NCI-H345 treated with DMSO at 0.1 percent for 48 hours (cell line): ENCODE results near the gene HIVEP3.
A peak's percentile ranks its signal among the peaks of the same experiment; 100 is the strongest.

ENCODE experiments used
- DNase-seq: peaks from one replicate; lab custom pipeline; 2025; ENCODE audit not compliant: unreplicated experiment; lab: John Stamatoyannopoulos, UW

HIVEP3 gene

GRCh38 chr1:41735631-41736260 lies 183.0 kb downstream of the HIVEP3 start:
- peak; percentile 51 for DNase-seq

DNA sequence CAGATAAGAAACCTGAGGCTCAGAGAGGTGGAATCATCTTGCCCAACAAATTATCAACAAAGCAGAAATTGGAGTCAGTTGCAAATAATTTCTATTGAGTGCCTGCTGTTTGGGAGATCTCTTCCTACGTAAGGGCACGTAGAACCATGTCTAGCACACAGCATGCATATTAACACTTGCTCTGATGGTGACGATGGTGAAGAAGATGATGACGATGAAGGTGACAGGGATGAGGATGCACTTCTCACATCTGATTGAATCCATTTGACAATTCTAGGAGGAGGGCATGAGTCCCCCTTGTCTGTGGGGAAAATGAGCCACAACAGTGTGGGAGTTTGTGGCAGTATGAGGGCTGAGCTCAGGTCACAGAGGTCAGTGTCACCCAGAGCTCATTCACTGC lies 183.6 kb downstream of the HIVEP3 start:
- no peak for DNase-seq

DNA sequence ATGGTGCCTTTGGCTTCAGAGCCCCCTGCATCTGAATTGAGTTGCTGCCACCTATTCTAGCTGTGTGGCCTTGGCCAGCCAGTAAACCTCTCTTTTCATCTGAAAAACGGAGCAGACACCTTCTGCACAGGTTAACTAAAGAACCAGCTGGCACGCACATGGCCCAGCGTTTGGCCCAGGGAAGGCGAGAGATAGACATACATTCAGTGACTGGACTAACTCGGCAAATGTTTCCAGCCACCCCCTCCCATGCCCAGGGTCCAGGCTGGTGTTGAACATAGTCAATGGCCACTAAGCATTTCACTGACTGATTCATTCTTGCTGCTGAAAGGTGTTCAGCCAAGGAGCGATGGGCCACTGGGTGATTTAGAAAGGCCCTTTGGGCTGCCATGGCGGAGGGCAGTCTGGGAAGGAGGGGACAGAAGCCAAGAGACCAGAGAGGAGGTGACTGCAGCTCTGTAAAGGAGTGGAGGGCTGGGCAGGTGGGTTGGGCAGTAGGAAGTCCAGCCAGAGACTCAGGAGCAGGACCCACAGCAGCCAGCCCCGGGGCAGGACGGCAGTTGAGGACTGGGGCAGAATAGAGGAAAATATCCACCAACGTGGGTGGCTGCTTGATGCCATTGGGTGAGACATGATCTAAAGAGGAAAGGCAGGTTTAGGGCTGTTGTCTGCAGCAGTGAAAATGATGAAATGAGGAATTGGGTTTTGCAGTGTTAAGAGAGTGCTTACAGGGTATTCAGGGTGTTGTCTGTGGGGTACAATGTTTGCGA lies 184.3 kb downstream of the HIVEP3 start:
- DNase-seq = no peak

- DNase-seq = no peak
Measured at GRCh38 chr1:41733725-41734124, 185.0 kb downstream of the HIVEP3 start.

DNA sequence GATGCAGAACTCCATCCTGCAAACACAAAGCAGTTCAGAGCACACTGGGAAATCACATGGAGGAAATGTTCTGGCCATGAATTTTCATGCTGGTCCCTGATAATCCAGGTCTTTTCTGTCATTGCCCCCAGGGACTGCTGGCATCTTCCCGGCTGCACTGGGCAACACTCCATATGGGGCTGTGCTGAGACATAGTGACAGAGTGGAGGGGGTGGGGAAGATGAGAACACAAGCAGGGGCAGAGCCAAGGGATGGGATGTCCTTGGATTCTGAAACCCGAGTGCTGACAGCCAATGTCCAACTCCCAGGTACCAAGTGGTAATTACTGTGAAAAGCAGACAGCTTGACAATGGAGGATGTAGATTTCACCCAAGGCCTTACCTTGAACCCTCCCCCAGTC lies 185.7 kb downstream of the HIVEP3 start:
- no peak for DNase-seq

- no peak for DNase-seq
Measured at GRCh38 chr1:41731516-41732030, 187.1 kb downstream of the HIVEP3 start.

- DNase-seq = no peak
Measured at GRCh38 chr1:41730806-41731205, 187.9 kb downstream of the HIVEP3 start.

DNA sequence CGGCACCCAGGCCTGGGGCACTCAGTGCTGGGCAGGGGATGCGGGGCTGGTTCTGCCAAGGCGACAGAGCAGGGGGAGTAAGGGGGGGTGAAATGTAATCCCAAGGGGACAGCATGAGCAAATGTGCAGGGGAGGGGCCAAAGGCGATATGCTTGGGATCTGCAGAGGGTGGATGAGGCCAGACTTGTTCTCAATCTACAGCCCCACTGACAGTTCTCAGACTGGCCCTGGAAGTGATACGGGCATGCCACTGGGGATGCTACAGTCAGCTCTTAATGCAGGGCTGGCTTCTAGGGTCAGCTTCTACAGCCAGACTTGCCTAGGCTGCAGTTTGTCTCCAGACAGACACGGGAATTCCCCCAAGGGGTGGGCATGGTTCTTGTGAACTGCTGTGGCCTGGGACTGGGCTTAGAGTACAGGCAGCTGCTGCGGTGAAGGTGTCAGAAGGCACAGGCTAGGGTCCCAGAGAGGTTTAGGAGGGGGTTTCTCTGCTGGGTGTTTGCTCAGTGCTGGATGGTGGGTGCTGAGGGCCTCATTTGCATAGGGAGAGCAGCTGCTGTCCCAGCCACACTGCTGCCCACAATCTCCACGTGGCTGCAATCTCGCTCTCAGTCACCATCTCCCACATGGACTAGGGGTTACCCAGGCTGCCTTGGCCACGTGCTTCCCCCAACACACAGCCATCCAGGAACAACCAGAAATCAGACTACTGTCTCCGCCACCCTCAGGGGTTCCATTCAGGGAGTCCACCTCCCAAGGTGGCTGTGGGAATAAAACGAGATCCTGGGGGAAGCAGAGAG lies 190.1 kb downstream of the HIVEP3 start:
- no peak for DNase-seq

GRCh38 chr1:41727749-41728115 lies 191.0 kb downstream of the HIVEP3 start:
- DNase-seq = no peak

GRCh38 chr1:41726899-41727748 lies 191.6 kb downstream of the HIVEP3 start:
- DNase-seq = no peak

DNA sequence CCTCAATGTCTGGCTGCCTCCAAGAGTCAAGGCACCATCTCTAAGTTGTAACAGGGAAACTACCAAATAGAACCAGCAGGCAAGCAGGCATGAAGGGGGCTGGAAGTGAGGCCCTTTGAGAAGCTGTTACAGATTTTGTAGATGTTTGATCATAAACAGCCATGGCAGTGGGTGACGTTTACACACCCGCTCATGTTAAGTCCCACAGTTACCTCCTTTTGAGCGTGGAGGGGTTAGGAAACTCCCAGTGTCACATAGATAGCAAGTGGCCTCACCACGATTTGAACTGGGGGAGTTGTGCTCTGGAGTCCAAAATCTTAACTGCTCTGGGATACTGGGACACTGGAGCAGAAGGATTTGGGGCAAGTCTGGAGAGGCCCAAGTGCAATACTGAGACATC lies 192.4 kb downstream of the HIVEP3 start:
- no peak for DNase-seq

GRCh38 chr1:41724926-41725325 lies 193.8 kb downstream of the HIVEP3 start:
- DNase-seq = no peak

- DNase-seq = no peak
Measured at GRCh38 chr1:41724248-41724647, 194.5 kb downstream of the HIVEP3 start.

- no peak for DNase-seq
Measured at GRCh38 chr1:41723786-41724185, 194.9 kb downstream of the HIVEP3 start.

DNA sequence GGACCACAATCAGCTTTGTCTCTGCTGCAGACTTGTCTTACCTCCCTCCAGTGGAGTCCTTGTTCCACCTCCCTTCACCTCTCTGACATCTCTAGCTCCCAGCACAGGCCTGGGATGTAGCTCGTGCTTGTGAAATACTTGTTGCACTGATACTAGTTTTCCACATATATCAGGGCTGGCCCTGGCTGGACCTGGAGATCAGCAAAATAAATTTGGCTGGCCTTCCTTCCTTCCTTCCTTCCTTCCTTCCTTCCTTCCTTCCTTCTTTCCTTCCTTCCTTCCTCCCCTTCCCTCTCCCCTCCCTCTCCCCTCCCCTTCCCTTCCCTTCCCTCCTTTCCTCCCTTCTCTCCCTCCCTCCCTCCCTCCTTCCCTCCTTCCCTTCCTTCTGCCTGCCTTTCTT lies 196.5 kb downstream of the HIVEP3 start:
- DNase-seq = no peak

GRCh38 chr1:41720861-41721410 lies 197.8 kb downstream of the HIVEP3 start:
- DNase-seq = no peak

GRCh38 chr1:41719590-41719989 lies 199.1 kb downstream of the HIVEP3 start:
- no peak for DNase-seq

DNA sequence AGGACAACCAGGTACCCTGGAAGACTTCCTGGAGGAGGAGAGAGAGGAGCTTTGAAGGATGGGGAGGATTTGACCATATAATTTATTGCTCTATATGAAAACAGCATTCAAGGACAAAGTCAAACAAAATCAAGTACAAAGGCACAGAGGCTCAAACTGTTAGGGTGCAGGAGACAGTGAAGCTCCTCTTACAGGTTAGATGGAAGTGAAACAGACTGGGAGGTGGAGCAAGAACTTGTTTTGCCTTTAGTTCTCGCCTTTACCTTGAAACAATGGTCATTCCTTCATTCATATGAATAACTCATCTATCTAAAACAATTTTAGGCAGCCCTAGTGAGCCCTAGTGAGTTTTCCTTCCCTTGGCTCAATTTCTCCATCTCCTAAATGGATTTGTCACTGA lies 199.6 kb downstream of the HIVEP3 start:
- no peak for DNase-seq

DNA sequence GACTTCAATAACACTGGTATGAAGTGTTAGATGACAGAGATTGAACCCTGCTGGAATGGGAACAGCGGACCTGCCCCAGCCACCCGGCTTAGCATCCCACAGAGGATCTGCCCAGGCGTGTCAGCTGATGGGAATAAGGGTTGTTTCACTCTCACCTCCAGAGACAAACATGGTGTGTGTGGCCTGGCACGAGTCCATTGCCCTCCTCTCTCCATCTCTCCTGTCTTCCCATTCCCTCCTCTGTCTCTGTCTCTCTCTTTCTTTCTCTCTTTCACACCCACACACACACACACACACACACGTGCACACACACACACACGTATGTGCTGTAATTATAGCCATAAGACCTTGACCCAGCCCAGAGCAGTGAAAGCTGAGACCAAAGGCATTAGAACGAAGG lies 200.2 kb downstream of the HIVEP3 start:
- no peak for DNase-seq
